Naive B cell (primary cell): Measurements from ENCODE around the gene IVL. TPM values are rescaled to one million over a fixed set of nuclear protein-coding genes. Genes with fewer than 3 reads are reported as not detected.

Experiments used
- polyA plus RNA-seq, 6 donors: library from polyadenylated mRNA; unstranded; fragments of 300-500 nt; fragmentation: Illumina TruSeq; gene quantifications; one replicate each; pipeline ENCODE4 v1.2.3, GENCODE V29; 2021; ENCODE audit warnings: low read depth in 6 of 6

IVL gene
- polyA plus RNA-seq, 6 donors from 2014 or later = not detected

Other genes starting within 250 kb of the IVL start
- gene LCE2D, start 245.2 kb upstream of the IVL start, polyA plus RNA-seq = not detected
- gene LCE2C, start 233.3 kb upstream of the IVL start, polyA plus RNA-seq = not detected
- not detected for gene LCE2B, start 222.4 kb upstream of the IVL start, polyA plus RNA-seq
- gene LCE2A, start 210.2 kb upstream of the IVL start, polyA plus RNA-seq = not detected
- gene LCE4A, start 200.4 kb upstream of the IVL start, polyA plus RNA-seq = not detected
- not detected for gene KPRP, start 150.5 kb upstream of the IVL start, polyA plus RNA-seq
- gene LCE1F, start 133.4 kb upstream of the IVL start, polyA plus RNA-seq = not detected
- not detected for gene LCE1E, start 122.3 kb upstream of the IVL start, polyA plus RNA-seq
- gene LCE1D, start 111.8 kb upstream of the IVL start, polyA plus RNA-seq = not detected
- gene LCE1C, start 101.9 kb upstream of the IVL start, polyA plus RNA-seq = not detected
- gene LCE1B, start 96.6 kb upstream of the IVL start, polyA plus RNA-seq = not detected
- gene LCE1A, start 81.1 kb upstream of the IVL start, polyA plus RNA-seq = not detected
- not detected for gene LCE6A, start 65.7 kb upstream of the IVL start, polyA plus RNA-seq
- not detected for gene LCE7A, start 48.5 kb upstream of the IVL start, polyA plus RNA-seq
- not detected for gene SMCP, start 30.2 kb upstream of the IVL start, polyA plus RNA-seq
- gene SPRR5, start 38.7 kb downstream of the IVL start, polyA plus RNA-seq = not detected
- not detected for gene SPRR4, start 62.1 kb downstream of the IVL start, polyA plus RNA-seq
- gene SPRR1A, start 75.5 kb downstream of the IVL start, polyA plus RNA-seq = not detected
- not detected for gene SPRR3, start 93.2 kb downstream of the IVL start, polyA plus RNA-seq
- gene SPRR1B, start 122.7 kb downstream of the IVL start, polyA plus RNA-seq = not detected
- not detected for gene SPRR2D, start 132.6 kb downstream of the IVL start, polyA plus RNA-seq
- not detected for gene SPRR2A, start 149.0 kb downstream of the IVL start, polyA plus RNA-seq
- not detected for gene SPRR2B, start 163.1 kb downstream of the IVL start, polyA plus RNA-seq
- gene SPRR2E, start 186.0 kb downstream of the IVL start, polyA plus RNA-seq = not detected
- gene SPRR2F, start 205.0 kb downstream of the IVL start, polyA plus RNA-seq = not detected
- gene SPRR2G, start 242.3 kb downstream of the IVL start, polyA plus RNA-seq = not detected